D721Med (cell line): ENCODE data around the gene PGD.

ENCODE experiments used
- DNase-seq: peaks from one replicate; pipeline ENCODE4 v3.0.0; 2011; ENCODE audit warnings: low spot score; ENCODE audit not compliant: insufficient read length
- FAIRE-seq: peaks from 2 replicates; lab custom pipeline; 2011; peaks lifted over from hg19 to GRCh38; lab: Jason Lieb, UNC
- TF ChIP-seq, protein P1 (sequence below): IDR thresholded peaks from 2 replicates; pipeline ENCODE4 v1.5.1; 2012; ENCODE audit warnings: mild to moderate bottlenecking, control low read depth; ENCODE audit not compliant: insufficient read depth; ENCODE audit errors: missing control alignments

The PGD gene

DNA sequence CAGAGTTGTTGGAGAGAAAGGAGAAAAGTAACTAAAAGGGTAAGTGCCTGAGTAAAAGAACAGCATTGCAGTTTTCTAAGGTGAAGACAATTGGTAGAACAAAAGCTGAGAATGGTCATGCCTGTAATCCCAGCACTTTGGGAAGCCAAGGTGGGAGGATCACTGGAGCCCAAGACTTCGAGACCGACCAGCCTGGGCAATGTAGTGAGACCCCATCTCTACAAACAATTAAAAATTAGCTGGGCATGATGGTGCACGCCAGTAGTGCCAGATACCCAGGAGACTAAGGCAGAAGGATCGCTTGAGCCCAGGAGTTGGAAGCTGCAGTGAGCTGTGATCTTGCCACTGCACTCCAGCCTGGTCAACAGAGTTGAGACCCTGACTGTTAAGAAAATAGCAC, 15.2 kb upstream of the PGD start:
- FAIRE-seq = no peak
- DNase-seq = no peak
- TF ChIP-seq, protein P1, sequence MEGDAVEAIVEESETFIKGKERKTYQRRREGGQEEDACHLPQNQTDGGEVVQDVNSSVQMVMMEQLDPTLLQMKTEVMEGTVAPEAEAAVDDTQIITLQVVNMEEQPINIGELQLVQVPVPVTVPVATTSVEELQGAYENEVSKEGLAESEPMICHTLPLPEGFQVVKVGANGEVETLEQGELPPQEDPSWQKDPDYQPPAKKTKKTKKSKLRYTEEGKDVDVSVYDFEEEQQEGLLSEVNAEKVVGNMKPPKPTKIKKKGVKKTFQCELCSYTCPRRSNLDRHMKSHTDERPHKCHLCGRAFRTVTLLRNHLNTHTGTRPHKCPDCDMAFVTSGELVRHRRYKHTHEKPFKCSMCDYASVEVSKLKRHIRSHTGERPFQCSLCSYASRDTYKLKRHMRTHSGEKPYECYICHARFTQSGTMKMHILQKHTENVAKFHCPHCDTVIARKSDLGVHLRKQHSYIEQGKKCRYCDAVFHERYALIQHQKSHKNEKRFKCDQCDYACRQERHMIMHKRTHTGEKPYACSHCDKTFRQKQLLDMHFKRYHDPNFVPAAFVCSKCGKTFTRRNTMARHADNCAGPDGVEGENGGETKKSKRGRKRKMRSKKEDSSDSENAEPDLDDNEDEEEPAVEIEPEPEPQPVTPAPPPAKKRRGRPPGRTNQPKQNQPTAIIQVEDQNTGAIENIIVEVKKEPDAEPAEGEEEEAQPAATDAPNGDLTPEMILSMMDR = no peak

DNA sequence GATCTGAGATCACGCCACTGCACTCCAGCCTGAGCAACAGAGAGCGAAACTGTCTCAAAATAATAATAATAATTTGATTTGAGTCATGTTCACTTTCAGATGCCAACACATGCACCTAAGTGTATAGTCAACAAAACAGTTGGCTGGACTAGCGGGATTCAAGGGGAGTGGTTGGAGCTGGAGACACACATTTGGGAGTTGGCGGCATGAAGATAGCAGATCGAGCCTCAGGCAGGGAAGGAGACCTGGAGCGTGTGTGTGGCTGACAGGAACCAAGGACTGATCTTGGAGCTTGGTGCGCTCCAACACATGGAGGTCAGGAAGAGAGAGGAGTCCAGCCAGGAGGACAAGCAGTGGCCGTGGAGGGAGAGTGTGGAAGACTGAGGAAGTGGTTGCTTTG, 14.6 kb upstream of the PGD start:
- TF ChIP-seq, protein P1 = no peak
- no peak for FAIRE-seq
- DNase-seq = no peak

DNA sequence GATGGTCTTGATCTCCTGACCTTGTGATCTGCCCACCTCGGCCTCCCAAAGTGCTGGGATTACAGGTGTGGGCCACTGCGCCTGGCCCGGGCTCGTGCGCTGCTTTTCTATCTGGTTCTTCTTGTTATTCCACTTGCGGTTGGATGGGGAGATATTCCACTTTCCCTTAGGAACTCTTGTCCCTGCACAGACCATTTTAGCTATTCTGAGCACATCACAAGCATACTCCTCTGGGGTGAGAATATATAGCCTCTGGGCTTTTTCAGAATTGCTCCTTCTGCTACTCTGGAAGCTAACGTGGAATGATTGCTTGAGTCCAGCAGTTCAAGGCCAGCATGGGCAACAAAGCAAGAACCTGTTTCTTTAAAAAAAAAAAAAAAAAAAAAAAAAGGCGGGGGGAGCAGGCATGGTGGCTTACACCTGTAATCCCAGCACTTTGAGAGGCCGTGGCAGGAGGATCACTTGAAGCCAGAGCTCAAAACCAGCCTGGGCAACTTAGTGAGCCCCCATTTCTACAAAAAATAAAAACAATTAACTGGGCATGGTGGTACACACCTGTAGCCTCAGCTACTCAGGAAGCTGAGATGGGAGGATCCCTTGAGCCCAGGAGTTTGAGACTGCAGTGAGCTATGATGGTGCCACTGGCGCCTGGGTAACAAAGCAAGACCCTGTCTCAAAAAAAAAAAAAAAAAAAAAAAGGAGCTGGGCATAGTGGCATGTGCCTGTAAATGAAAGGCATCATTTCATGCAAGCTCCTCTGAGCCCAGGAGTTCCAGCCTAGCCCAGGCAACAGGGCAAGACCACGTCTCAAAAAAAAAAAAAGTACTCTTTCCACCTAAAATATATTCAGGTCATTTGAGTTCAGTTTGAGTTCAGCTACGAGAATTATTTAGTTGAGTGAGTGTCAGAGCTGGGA, 11.8 kb upstream of the PGD start:
- DNase-seq (no peak), FAIRE-seq (no peak)
- TF ChIP-seq, protein P1 = no peak

DNA sequence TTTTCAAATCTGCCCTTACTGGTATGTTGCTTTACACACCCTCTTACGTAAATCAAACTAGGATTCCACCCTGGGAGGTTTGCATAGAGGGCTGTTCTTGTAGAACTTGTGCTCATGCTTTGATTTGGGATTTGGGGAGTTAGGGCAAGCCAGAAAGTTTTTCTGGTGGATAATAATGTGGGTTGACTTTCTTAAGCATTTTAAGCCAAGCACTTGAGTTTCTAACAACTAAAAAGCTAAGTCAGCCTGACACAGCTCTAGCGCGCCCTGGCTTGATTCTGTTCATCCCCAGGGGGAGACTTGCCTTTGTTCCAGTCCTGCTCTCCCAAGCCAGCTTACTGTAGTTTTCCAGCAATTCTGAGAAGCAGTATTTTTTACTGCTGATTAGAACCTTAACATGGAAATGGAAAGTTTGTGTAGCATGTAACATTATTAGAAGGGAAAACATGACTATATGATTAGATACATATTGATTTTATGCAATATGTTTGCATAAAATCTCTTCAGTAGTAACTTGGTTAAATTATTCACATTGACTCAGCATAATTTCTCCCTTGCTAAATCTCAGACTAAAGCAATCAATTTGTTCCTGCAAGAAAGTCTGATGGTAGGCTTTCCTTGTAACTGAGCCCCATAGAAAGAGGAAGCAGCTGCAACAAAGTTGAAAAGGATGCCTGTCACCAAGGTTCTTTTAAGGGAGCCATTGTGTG, 11.0 kb upstream of the PGD start:
- DNase-seq = no peak
- FAIRE-seq = no peak

DNA sequence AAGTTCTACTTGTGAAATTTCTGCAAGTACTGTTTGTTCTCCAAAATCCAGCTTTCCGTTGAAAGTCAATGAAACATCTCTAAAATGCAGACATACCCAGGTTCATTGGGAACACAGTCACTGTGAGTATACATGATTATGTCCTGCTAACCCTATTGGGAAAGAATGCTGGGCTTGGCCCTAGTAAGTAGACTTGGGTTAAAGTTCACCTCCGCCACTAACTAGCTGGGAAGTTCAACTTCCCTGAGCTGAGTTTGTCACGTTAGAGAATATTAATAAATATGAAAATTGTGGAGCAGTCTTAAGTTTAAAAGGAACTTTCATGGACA, 10.5 kb upstream of the PGD start:
- FAIRE-seq (no peak), DNase-seq (no peak)
- TF ChIP-seq, protein P1 = no peak

More for the DNA sequence above, 11.0 kb upstream of the PGD start:
- TF ChIP-seq, protein P1 = no peak

DNA sequence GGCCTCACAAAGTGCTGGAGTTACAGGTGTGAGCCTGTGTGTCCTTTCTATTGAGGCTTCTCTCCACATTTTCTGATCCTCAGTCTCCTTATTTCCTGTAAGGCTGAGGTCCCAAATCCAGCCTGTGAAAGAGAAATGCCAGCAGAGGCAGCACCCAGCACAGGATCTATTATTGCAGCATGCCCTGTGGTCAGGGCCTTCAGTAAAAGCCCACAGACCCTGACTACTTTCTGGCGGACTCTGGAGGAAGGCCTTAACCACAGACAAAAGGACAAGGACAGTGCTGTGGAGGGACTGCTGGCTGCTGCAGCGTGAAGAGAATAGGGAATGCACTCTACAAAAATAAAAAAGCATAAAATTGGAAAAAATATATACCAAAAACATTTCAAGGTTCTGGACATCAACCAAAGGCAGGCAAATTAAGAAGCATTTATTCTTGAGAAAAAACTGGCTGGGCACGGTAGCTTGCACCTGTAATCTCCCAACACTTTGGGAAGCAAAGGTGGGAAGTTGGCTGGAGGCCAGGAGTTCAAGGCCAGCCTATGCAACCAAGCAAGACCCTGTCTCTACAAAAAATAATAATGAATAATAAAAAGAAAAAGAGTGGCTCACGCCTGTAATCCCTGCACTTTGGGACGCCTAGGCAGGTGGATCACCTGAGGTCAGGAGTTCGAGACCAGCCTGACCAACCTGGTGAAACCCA, 9.4 kb upstream of the PGD start:
- FAIRE-seq = no peak
- no peak for DNase-seq
- TF ChIP-seq, protein P1 = no peak
